Inferior parietal cortex (tissue), 1 donor: Measurements from ENCODE around the gene TARP.

Source experiments
- DNase-seq: peaks from one replicate; pipeline ENCODE4 v3.0.0-alpha.2; 2016; ENCODE audit errors: extremely low spot score

TARP gene

GRCh38 chr7:38217672-38218071 is 55.8 kb downstream of the TARP start:
- DNase-seq = no peak

GRCh38 chr7:38215735-38216670 is 57.4 kb downstream of the TARP start:
- DNase-seq = peak; percentile 86

GRCh38 chr7:38215115-38215514 is 58.3 kb downstream of the TARP start:
- DNase-seq = no peak

GRCh38 chr7:38211940-38212339 is 61.5 kb downstream of the TARP start:
- no peak for DNase-seq

- no peak for DNase-seq
Observed at GRCh38 chr7:38211486-38211885, 62.0 kb downstream of the TARP start.
